ENCODE data around the gene DSE.

The DSE gene

DNA sequence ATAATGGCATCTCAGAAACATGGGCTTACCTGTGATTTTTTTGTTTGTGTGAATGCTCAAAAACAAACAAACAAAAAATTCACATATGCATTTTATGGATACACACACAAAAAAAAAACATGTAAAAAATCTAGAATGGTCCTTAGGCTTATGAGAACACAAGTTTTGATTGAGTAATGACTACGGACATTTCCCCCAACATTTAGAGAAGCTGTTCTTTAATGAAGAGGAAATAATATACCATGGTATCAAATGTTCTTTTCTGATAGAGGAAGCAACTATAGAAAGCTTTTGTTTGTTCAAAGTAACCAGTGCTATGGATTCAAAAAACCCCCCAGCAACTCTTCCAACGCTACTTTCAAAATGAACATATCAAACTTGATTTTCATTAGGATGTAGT lies 81.8 kb downstream of the DSE start:
- no peak for DNase-seq (ENCODE audit: low spot score)
- TF ChIP-seq, protein P1, sequence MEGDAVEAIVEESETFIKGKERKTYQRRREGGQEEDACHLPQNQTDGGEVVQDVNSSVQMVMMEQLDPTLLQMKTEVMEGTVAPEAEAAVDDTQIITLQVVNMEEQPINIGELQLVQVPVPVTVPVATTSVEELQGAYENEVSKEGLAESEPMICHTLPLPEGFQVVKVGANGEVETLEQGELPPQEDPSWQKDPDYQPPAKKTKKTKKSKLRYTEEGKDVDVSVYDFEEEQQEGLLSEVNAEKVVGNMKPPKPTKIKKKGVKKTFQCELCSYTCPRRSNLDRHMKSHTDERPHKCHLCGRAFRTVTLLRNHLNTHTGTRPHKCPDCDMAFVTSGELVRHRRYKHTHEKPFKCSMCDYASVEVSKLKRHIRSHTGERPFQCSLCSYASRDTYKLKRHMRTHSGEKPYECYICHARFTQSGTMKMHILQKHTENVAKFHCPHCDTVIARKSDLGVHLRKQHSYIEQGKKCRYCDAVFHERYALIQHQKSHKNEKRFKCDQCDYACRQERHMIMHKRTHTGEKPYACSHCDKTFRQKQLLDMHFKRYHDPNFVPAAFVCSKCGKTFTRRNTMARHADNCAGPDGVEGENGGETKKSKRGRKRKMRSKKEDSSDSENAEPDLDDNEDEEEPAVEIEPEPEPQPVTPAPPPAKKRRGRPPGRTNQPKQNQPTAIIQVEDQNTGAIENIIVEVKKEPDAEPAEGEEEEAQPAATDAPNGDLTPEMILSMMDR (conservative IDR thresholded peaks at IDR 0.05; ENCODE audit: low read depth): no peak
- no peak overlapping the region for H3K27ac ChIP-seq
- ChIA-PET POLR2A (ENCODE audit: low non-redundant PET) (no interaction called here), CTCF (interaction anchor here (0.6 to 1.6 kb wide), 2 partner anchors 165 to 234 kb away, joined by 5 to 7 read pairs; no protein-coding TSS in a partner anchor)

DNA sequence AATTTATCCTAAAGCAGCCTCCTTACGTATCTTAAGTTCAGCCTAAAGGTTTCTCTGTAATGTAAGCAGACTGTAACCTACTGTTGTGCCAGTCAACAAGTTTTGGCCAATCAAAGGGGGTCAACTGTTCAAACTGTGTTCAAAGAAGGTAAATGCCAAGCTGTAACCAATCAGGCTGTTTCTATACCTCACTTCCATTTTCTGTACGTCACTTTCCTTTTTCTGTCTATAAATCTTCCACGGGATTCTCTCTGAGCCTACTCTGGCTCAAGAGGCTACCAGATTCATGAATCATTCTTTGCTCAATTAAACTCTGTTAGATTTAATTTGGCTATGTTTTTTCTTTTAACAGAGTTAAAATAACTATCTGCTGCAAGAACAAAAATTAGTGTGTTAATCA lies 85.4 kb downstream of the DSE start:
- TF ChIP-seq, protein P1 (conservative IDR thresholded peaks at IDR 0.05; ENCODE audit: low read depth): no peak
- CTCF ChIA-PET: no interaction called here
- POLR2A ChIA-PET (ENCODE audit: low non-redundant PET): no interaction called here
- no peak overlapping the region for H3K27ac ChIP-seq
- no peak for DNase-seq (ENCODE audit: low spot score)

DNA sequence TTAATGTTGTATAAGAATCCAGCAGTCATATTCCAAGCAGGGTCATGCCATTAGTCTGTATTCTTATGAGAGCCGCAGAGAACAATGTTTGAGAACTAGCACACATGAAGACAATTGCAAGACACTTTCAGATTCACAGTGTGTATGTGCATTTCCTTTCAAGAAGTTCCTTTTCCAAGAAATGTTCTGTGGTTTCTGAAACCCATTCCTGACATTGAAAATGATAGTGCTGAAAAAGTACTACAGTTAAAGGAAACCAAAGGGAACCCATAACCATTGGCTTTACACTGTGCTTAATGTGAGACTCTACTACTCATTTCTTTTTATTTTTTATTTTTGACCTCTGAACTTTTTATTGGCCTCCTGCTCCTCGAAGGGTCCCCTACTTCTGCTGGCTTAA lies 86.2 kb downstream of the DSE start:
- ChIA-PET POLR2A (ENCODE audit: low non-redundant PET) (no interaction called here), CTCF (no interaction called here)
- TF ChIP-seq, protein P1 (conservative IDR thresholded peaks at IDR 0.05; ENCODE audit: low read depth): no peak
- DNase-seq (ENCODE audit: low spot score): no peak
- H3K27ac ChIP-seq: no peak overlapping the region

DNA sequence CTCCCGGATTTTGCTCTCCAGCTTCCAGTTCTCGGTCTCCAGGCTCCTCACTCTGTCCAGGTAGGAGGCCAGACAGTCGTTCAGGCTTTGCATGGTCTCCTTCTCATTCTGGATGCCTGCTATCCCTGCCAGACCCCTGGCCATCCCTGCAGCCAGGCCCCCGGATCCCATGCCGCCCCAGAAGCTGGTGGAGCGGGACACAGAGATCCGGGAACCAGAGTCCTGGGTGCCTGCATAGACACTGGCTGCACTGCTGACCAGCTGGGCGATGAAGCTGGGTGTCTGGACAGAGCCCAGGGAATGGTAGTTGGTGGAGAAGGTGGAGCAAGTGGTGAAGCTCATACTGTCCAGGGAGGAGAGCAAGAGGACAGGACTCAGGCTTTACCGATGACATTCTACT lies 87.5 kb downstream of the DSE start:
- no peak for DNase-seq (ENCODE audit: low spot score)
- no peak overlapping the region for H3K27ac ChIP-seq
- POLR2A ChIA-PET (ENCODE audit: low non-redundant PET): no interaction called here
- CTCF ChIA-PET: interaction anchor here (0.6 kb wide), 1 partner anchor 17 kb away, joined by 3 read pairs; no protein-coding TSS in a partner anchor
- TF ChIP-seq, protein P1 (conservative IDR thresholded peaks at IDR 0.05; ENCODE audit: low read depth): no peak

DNA sequence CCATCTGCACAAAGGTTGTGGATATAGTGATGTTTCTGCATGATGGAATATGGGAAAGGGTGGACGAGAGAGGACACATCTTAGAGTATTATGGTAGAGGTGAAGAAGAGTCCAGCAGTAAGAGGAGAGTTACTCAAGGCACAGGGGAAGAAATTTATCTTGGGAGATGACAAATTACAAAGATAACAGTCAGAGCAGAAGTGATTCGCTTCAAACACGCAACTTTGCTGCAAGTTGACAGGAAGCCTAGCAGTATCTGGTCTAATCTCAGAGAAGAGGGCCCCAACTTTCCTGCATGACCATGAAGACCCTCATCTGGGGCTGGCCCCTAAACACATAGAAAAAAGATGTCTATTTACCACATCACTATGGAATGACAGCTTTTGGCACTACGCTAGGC lies 89.2 kb downstream of the DSE start:
- TF ChIP-seq, protein P1 (conservative IDR thresholded peaks at IDR 0.05; ENCODE audit: low read depth): no peak
- no peak overlapping the region for H3K27ac ChIP-seq
- POLR2A ChIA-PET (ENCODE audit: low non-redundant PET): no interaction called here
- DNase-seq (ENCODE audit: low spot score): no peak
- CTCF ChIA-PET: interaction anchor here (0.5 to 0.7 kb wide), 2 partner anchors 27 to 192 kb away, joined by 3 to 4 read pairs; no protein-coding TSS in a partner anchor

DNA sequence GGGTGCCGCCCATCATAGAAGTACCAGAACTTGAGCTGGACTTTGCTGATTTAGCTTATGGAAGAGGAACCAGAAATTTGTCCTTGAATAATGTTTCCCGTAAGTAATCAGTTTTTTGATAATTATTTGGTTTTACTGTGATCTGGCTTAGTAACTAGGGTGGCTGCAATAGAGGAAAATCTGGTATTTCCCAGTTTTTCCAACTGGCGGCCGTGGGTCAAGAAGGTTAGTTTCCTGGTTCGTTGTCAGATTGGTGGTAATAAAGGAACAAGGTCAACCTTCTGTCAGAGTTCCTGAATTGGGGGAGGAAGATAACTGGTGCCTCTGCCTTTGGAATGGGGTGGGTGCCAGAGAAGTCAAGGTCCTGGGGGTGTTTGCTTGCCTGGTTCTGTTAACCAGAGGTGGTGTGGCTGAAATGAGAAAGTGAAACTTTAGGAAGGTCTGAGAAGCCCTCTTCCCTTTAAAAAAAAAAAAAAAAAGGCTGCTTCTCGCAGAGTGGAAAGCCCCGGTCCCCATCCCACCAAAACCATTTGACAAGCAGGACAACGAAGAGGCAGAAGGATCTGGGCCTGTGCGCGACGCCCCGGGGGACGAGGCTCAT lies 90.7 kb downstream of the DSE start, which contains the start of gene CALHM6:
Gene CALHM6, plus strand, starts transcription at position 45 of the 601 bp plus-strand sequence. Its CDS starts 555 bp downstream, at position 600.
- CTCF ChIA-PET: interaction anchor here (0.6 kb wide), 1 partner anchor 72 kb away, joined by 3 read pairs; no protein-coding TSS in a partner anchor
- DNase-seq (ENCODE audit: low spot score): no peak
- TF ChIP-seq, protein P1 (conservative IDR thresholded peaks at IDR 0.05; ENCODE audit: low read depth): no peak
- POLR2A ChIA-PET (ENCODE audit: low non-redundant PET): no interaction called here
- no peak within 1 kb of the TSS for H3K27ac ChIP-seq

Measured in RWPE1 (cell line).